HG03064 (cell line): ENCODE results near the gene IKZF5.

Experiments used
- ATAC-seq: cut with Tn5 transposase; IDR thresholded peaks from one replicate; pipeline ENCODE4 v1.9.1; 2021; ENCODE audit warnings: low read depth; ENCODE audit not compliant: unreplicated experiment

IKZF5 gene

GRCh38 chr10:123008355-123009104 is at the start of gene IKZF5, which contains the start of gene ACADSB:
Gene IKZF5, minus strand, starts transcription at chr10:123008795. Its CDS starts 10,170 bp downstream, at chr10:122998625.
Gene ACADSB, plus strand, starts transcription at chr10:123009006. Its CDS starts 24 bp downstream, at chr10:123009030.
- ATAC-seq, result peak; percentile 90

GRCh38 chr10:123057968-123058367 is 49.4 kb upstream of the IKZF5 start:
- ATAC-seq, result no peak

DNA sequence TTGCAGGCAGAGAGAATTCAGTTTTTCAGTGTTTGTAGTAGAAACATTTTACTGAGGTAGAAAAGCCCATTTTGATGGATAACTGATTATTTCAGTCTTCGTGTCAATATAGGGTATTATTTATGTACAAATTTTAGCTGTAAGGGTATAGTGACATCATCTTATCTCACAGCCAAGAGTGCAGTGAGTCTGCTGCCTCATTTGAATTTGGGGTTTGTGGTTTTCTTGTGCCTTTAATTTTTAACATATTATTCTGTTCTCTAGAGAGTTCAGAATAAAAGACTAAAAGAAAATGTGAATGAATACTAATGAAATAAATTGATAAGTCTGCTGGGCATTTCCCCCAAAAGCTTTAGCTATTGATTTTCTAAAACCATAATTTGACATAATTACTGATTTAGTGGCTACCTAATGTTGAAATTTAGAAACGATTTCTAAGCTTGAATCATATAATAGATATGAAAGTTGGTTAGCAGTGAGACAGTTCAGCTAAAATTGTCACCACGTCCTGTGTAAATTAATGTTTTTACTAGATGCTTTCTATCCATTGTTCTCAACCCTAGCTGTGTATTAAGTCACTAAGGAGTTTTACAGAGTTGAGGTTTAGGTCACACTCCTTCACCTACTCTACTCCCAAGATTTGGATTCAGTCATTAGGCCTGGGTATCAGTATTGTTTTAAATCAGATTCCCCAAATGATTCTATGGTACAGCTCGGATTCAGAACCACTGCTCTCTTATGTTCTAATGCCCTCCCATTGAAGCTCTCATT is 37.6 kb upstream of the IKZF5 start:
- no peak for ATAC-seq

DNA sequence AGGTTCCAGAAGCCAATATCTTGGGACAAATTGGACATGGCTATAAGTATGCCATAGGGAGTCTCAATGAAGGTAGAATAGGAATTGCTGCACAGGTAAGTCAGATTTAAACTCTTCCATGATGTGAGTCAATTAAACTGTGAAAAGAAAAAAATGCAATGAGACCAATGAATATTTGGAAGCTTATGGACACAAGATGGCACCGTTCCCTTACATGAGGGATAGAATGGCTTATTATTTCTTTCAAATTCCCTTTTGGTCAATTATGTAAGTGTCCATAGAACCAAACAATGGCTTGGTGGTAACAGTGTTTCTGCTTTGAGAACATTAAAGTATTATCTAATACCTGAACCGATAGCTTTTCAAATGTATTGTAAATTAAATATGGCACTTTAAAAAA is 35.8 kb upstream of the IKZF5 start:
- ATAC-seq, result no peak

- ATAC-seq, result no peak
These were observed 34.9 kb upstream of the IKZF5 start for GRCh38 chr10:123043409-123043925.

DNA sequence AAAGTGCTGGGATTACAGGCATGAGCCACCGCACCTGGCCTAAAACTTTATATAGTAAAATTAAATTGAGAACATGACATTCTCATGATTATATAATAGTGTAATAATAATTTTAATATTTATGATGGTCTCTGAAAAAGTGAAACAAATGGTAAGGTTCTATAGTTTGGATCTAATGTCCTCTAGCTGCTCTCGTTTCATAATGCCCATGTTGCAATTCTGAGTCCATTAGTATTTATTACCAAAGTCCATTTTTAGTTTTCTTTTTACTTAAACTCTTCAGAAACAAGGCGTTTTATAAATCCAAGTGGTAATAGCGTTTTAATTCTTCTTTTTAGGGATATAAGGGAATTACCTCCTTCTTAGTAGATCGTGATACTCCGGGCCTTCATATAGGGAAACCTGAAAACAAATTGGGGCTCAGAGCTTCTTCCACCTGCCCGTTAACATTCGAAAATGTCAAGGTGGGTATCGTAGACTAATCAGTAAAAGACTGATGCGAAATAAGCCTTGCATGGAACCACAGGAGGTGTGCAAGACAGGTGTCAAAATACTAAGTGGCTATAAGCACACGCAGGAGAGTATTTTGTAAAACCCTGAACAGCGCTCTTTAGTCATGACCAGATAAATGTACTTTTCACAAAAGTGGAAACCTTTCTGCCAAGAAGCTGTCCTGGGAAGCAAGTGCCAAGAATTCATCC is 34.3 kb upstream of the IKZF5 start:
- no peak for ATAC-seq

- no peak for ATAC-seq
These were observed 31.0 kb upstream of the IKZF5 start for GRCh38 chr10:123039632-123039930.

- no peak for ATAC-seq
These were observed 30.4 kb upstream of the IKZF5 start for GRCh38 chr10:123038782-123039631.

DNA sequence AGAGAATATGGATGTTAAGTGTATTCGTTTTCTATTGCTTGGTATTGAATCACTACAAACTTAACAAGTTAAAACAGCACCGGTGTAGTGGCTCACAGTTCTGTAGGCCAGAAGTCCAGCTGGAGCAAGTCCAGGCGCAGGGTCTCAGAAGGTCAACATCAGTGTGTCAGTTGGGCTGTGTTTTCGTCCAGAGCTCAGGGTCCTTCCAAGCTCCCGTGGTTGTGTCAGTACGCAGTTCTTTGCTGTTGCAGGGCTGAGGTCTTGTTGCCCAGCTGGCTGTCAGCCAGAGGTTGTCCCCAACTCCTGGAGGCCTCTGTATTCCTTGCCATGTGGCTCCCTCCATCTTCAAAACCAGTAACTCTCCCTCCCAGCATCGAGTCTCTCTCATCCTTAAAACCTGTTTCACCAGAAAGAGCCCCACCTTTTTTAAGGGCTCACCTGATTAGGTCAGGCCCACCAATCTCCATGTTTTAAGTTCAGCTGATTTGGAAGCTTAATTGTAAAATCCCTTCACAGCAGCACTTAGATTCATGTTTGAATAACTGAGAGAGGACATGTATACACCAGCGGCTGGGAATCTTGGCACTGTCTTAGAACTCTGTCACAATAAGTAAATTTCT is 27.0 kb upstream of the IKZF5 start:
- no peak for ATAC-seq

DNA sequence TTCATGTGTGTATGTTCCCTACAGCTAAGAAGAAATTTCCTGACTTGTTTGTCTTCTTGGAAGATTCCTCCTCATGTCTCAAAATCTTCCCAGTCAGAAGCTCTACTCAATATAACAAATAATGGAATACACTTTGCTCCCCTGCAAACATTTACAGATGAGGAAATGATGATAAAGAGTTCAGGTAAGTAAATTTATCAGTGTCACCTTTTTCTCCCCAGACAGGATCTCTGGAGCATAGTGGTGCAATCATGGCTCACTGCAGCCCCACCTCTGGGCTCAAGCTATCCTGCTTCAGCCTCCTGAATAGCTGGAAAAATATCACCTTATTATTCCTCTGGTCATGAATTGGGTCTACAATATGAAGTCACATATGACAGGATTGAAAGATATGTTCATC is 25.7 kb upstream of the IKZF5 start:
- no peak for ATAC-seq

DNA sequence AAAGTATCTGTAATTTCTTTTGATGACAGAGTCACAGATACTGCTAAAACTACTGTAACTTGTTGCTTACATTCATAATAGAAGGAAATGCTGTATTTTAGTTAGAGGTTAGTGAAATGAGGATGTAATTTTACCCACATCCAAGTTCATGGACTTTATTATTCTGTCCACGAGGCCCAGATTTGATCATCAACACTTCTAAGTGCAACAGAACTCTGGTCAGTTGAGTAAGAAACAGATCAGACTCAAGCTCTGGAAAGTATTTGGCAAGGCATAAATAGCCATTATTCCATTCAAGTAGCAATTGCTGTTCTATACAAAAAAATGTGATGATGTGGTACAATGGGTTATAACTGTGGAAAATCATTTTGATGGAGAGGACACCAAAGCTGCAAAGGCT is 22.5 kb upstream of the IKZF5 start:
- no peak for ATAC-seq

GRCh38 chr10:123027861-123028260 is 19.3 kb upstream of the IKZF5 start:
- no peak for ATAC-seq

DNA sequence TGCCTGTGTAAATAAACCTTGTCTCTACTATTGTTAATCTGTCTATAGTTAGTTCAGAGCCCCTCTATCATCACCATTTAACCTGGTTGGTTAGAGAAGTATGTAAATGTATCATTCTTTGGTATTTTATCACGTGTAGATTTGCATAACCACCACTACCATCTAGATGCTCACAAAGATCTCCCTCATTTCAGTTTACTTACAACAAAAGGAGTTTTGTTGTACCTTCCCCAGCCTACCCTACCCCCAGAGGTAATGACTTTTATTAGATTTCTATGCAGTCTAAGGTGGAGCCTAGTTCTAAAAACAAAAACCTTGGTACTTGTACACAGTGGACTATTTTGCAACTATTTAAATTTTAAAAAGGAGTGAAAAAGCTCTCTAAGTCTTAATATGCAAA is 17.7 kb upstream of the IKZF5 start:
- ATAC-seq, result no peak

GRCh38 chr10:123024540-123024939 is 15.9 kb upstream of the IKZF5 start:
- ATAC-seq, result no peak

- ATAC-seq, result no peak
These were observed 12.9 kb upstream of the IKZF5 start for GRCh38 chr10:123021517-123021916.

GRCh38 chr10:123019941-123020703 is 11.5 kb upstream of the IKZF5 start:
- no peak for ATAC-seq

DNA sequence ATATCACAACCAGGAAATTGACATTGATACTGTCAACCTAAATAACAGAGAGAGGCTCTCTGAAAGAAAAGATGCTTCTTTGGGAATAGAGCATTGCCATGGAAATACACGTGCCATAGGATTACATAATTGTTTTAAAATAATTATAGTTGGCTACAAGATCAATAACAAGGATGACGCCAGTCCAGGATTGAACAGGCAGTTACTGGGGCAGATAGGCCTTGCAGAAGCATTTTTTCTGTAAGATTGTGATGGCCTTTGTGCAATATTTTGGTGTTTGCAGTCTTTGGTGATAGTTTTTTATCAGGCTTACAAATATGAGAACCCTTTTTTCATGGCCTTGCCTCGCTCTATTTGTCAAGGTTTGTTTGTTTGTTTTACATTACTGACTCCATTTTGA is 10.7 kb upstream of the IKZF5 start:
- no peak for ATAC-seq

DNA sequence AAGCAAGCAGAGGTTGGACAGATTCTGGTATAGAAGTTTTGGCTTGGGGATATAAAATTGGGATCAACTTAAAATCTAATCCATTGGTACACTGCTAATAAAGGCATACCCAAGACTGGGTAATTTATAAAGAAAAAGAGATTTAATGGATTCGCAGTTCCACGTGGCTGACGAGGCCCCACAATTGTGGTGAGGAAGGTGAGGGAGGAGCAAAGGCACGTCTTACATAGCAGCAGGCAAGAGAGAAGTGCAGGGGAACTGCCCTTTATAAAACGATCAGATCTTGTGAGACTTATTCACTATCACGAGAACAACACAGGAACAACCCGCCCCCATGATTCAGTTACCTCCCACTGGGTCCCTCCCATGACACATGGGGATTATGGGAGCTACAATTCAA is 9.9 kb upstream of the IKZF5 start:
- ATAC-seq, result no peak
